ENCODE data around the gene PHOX2B.

DNA sequence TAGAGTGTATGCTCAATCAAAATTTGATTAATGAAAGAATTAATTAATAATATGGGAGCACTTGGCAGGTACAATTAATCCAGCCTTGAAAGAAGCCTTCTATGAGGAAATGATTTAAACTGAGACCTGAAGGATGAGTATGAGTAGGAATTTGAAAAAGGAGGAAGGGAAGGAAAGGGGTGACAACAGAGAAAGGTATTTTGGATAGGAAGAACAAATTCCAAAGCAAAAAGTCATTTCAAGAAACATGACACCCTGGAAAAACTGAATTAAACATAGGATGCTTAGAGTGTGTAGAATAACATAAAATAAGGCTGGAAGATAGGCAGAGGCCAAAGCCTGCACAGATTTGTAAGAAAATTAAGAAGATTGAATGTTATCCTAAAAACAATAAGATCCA is 29.6 kb downstream of the PHOX2B start:
- TF ChIP-seq, protein P1, sequence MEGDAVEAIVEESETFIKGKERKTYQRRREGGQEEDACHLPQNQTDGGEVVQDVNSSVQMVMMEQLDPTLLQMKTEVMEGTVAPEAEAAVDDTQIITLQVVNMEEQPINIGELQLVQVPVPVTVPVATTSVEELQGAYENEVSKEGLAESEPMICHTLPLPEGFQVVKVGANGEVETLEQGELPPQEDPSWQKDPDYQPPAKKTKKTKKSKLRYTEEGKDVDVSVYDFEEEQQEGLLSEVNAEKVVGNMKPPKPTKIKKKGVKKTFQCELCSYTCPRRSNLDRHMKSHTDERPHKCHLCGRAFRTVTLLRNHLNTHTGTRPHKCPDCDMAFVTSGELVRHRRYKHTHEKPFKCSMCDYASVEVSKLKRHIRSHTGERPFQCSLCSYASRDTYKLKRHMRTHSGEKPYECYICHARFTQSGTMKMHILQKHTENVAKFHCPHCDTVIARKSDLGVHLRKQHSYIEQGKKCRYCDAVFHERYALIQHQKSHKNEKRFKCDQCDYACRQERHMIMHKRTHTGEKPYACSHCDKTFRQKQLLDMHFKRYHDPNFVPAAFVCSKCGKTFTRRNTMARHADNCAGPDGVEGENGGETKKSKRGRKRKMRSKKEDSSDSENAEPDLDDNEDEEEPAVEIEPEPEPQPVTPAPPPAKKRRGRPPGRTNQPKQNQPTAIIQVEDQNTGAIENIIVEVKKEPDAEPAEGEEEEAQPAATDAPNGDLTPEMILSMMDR (IDR thresholded peaks at IDR 0.05) = no peak
- no peak for TF ChIP-seq POLR2A (IDR thresholded peaks at IDR 0.05)
